ENCODE results near the gene SFMBT2.
"Not testable (repeated sequence)": the region's sequence is repeated elsewhere in the genome, so short reads cannot be mapped to it uniquely, and the experiment has no call there.

Gene SFMBT2

GRCh38 chr10:7218968-7219367 is 191.9 kb downstream of the SFMBT2 start:
- no peak for DNase-seq (ENCODE audit: low read depth)

GRCh38 chr10:7212696-7213095 is 198.1 kb downstream of the SFMBT2 start:
- DNase-seq (ENCODE audit: low read depth) = not testable (repeated sequence)

- DNase-seq (ENCODE audit: low read depth) = no peak
Measured at GRCh38 chr10:7211857-7212577, 198.8 kb downstream of the SFMBT2 start.

GRCh38 chr10:7210516-7210915 is 200.3 kb downstream of the SFMBT2 start:
- DNase-seq (ENCODE audit: low read depth) = no peak

- no peak for DNase-seq (ENCODE audit: low read depth)
Measured at GRCh38 chr10:7209458-7209857, 201.4 kb downstream of the SFMBT2 start.

- no peak for DNase-seq (ENCODE audit: low read depth)
Measured at GRCh38 chr10:7206412-7207100, 204.3 kb downstream of the SFMBT2 start.

- DNase-seq (ENCODE audit: low read depth) = no peak
Measured at GRCh38 chr10:7205656-7206055, 205.2 kb downstream of the SFMBT2 start.

GRCh38 chr10:7202793-7203355 is 208.0 kb downstream of the SFMBT2 start:
- DNase-seq (ENCODE audit: low read depth) = no peak

- DNase-seq (ENCODE audit: low read depth) = no peak
Measured at GRCh38 chr10:7199152-7199760, 211.6 kb downstream of the SFMBT2 start.

GRCh38 chr10:7196284-7196683 is 214.6 kb downstream of the SFMBT2 start:
- DNase-seq (ENCODE audit: low read depth) = no peak

GRCh38 chr10:7195118-7195517 is 215.7 kb downstream of the SFMBT2 start:
- DNase-seq (ENCODE audit: low read depth) = no peak

- no peak for DNase-seq (ENCODE audit: low read depth)
Measured at GRCh38 chr10:7194571-7194970, 216.3 kb downstream of the SFMBT2 start.

- DNase-seq (ENCODE audit: low read depth) = no peak
Measured at GRCh38 chr10:7193369-7193768, 217.5 kb downstream of the SFMBT2 start.

- DNase-seq (ENCODE audit: low read depth) = no peak
Measured at GRCh38 chr10:7192831-7193361, 217.9 kb downstream of the SFMBT2 start.

GRCh38 chr10:7192061-7192460 is 218.8 kb downstream of the SFMBT2 start:
- DNase-seq (ENCODE audit: low read depth) = no peak

GRCh38 chr10:7190772-7191171 is 220.1 kb downstream of the SFMBT2 start:
- DNase-seq (ENCODE audit: low read depth) = not testable (repeated sequence)

GRCh38 chr10:7189909-7190308 is 220.9 kb downstream of the SFMBT2 start:
- no peak for DNase-seq (ENCODE audit: low read depth)

- no peak for DNase-seq (ENCODE audit: low read depth)
Measured at GRCh38 chr10:7188456-7189050, 222.3 kb downstream of the SFMBT2 start.

GRCh38 chr10:7186387-7187018 is 224.3 kb downstream of the SFMBT2 start:
- DNase-seq (ENCODE audit: low read depth) = no peak

GRCh38 chr10:7185367-7185690 is 225.5 kb downstream of the SFMBT2 start:
- no peak for DNase-seq (ENCODE audit: low read depth)

GRCh38 chr10:7184660-7185366 is 226.0 kb downstream of the SFMBT2 start:
- DNase-seq (ENCODE audit: low read depth) = no peak
